Esophagus muscularis mucosa (tissue), 4 donors: ENCODE data around the gene KLHL25. TPM values are rescaled to one million over a fixed set of nuclear protein-coding genes. Genes with fewer than 3 reads are reported as not detected.

Experiments used
- DNase-seq: peaks from one replicate; pipeline ENCODE4 v3.0.0-alpha.2; 2017; ENCODE audit errors: extremely low spot score
- H3K27ac ChIP-seq, 4 donors: fragments of 200-600 bp; sonication (generic); replicated peaks in 1 of 4; 1 replicate in 3 of 4; 2 replicates in 1 of 4; pipeline ENCODE4 v1.5.1; 2016 to 2019; ENCODE audit warnings: mild to moderate bottlenecking in 1 of 4
- H3K27me3 ChIP-seq, 4 donors: fragments of 200-600 bp; sonication (generic); one replicate each; pipeline versions ENCODE4 v1.5.1 to v1.6.0; 2016 to 2019
- H3K36me3 ChIP-seq, 4 donors: fragments of 200-600 bp; sonication (generic); one replicate each; pipeline ENCODE4 v1.5.1; 2016 to 2019
- H3K4me1 ChIP-seq, 4 donors: fragments of 200-600 bp; sonication (generic); one replicate each; pipeline ENCODE4 v1.5.1; 2016 to 2019
- H3K4me3 ChIP-seq, 4 donors: fragments of 200-600 bp; sonication (generic); 1 replicate in 2 of 4; 2 replicates in 2 of 4; pipeline ENCODE4 v1.5.1; 2016 to 2019; ENCODE audit warnings: mild to moderate bottlenecking in 4 of 4, moderate library complexity in 1 of 4
- H3K9me3 ChIP-seq, 4 donors: fragments of 200-600 bp; sonication (generic); 1 replicate in 3 of 4; 2 replicates in 1 of 4; pipeline ENCODE4 v1.5.1; 2016 to 2019
- EP300 ChIP-seq: sonication (generic); formaldehyde crosslinking; IDR thresholded peaks from one replicate; pipeline ENCODE4 v1.6.1; 2017; ENCODE audit warnings: antibody characterized with exemption
- POLR2A ChIP-seq: fragments of 450-650 bp; IDR thresholded peaks from one replicate; pipeline ENCODE4 v1.6.1; 2017; ENCODE audit warnings: antibody characterized with exemption, moderate library complexity, mild to moderate bottlenecking, low read depth
- POLR2AphosphoS5 ChIP-seq, 2 donors: sonication (generic); formaldehyde crosslinking; IDR thresholded peaks; one replicate each; pipeline ENCODE4 v1.6.1; 2017; ENCODE audit warnings: antibody characterized with exemption in 2 of 2
- WGBS: methylation state at CpG from one replicate; pipeline ENCODE4 v1.1.5; 2018; 5-methylcytosine and 5-hydroxymethylcytosine counted together
- intact Hi-C: fragments of 100-400 bp; cut with DNase I; formaldehyde crosslinking; loops from one replicate; pipeline ENCODE4 v1.15.1; 2023
- total RNA-seq, 4 donors: library from RNA; depleted of rRNA; stranded (reverse); fragments of >200 nt; gene quantifications; one replicate each; pipeline versions ENCODE4 v1.1.0 to v1.2.1, GENCODE V29; 2016
- TF ChIP-seq, protein P1 (sequence below), 3 experiments: fragments of 200-600 bp in 2 of 3; fragments of 450-650 bp in 1 of 3; sonication (generic) in 2 of 3; IDR thresholded peaks; one replicate each; pipeline ENCODE4 v1.5.1; 2017 to 2019; ENCODE audit warnings: antibody characterized with exemption in 3 of 3, mild to moderate bottlenecking in 2 of 3, moderate library complexity in 1 of 3

The KLHL25 gene
- total RNA-seq, 4 donors from 2014 or later: 10.8 to 24.4 (median 12.0) TPM

DNA sequence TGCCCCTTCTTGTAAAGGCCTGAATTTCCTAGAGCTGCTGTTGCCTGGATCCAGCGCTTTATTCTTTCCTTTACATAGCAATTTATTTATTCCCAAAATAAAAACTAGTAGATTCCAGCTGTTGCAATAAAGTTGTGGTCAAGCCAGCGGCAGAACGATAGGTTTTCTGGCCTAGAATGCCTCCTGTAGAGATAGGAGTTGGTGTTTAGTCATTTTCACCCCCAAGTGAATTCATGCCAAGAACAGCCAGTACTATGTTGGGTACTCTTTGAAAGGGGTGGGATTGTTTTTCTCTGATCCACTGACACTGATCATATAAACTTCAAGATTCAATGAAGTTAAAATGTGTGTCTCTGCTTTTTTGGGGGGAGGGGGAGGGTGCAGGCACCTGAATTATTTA is 69.7 kb downstream of the KLHL25 start:
- Histone ChIP-seq H3K27me3 (no peaks in the 10 kb centered on the region), H3K4me3 (no peak overlapping the region), H3K9me3 (no peaks in the 10 kb centered on the region), H3K4me1 (peaks cover 30 to 80% (median 66%) of the 10 kb centered on the region in 4 donors), H3K27ac (peak overlapping the region; percentile 82 to 88 (median 86)), H3K36me3 (peaks cover 15 to 96% (median 67%) of the 10 kb centered on the region in 4 donors)
- 59% methylated on average over 3 of the region's 3 CpGs for WGBS
- intact Hi-C loops: loop anchor here (10.0 kb wide), 2 partner anchors 240 to 390 kb away; no protein-coding TSS in a partner anchor
- DNase-seq: no peak
- TF ChIP-seq POLR2AphosphoS5 (IDR thresholded peaks at IDR 0.05) (peak; percentile 20 to 49), EP300 (no peak)

DNA sequence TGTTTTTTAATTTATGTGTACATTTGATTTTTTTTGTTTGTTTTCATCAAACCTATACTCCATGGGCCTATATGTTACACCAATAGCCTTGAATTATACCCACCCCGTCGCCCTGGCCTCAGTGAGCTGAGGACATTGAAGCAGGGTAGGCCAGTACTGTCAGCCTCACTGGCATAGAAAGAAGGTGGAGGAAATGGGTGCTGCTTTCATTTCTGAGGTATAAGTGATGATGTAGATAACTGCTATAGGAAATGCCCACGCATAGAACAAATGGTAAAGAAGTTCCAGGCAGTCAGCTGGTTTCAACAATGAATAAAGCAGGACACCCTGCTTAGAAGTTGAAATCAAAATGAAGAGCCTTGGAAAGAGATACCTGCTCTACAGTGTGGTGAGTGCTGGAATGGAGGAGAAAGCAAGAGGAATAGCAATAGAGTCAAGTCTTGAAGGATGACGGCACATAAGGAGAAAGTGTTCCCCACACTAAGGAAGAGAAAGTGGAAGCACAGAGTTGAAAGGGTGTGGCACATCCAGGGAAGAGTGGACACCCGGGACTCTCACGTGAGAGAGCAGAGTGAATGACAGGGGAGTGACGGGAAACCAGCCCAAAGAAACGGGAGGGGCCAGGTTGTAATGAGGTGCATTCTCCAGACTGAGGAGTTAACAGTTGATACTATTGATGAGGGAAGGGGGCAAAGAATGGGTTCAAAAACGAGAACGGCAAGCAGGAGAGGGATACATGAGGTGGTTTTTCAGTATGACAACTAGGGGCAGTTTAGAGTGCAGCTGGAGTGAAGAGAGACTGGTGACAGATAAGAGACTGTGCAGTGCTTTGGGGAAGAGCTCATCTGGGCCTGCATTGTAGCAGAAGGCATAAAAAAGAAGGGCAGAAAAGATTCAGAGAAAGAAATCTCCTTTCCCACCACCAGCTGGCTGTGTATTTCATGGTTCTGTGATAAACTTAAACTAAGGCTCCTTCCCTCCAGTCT is 70.5 kb downstream of the KLHL25 start:
- 54% methylated on average over 10 of the region's 10 CpGs for whole genome bisulfite sequencing
- peak overlapping the region; percentile 82 to 88 (median 86) for H3K27ac ChIP-seq
- TF ChIP-seq POLR2A (no peak), EP300 (no peak), POLR2AphosphoS5 (IDR thresholded peaks at IDR 0.05) (no peak)
- no peak overlapping the region for H3K4me3 ChIP-seq
- intact Hi-C loops: loop anchor here (10.0 kb wide), 2 partner anchors 239 to 389 kb away; no protein-coding TSS in a partner anchor
- no peaks in the 10 kb centered on the region for H3K27me3 ChIP-seq
- H3K36me3 ChIP-seq: peaks cover 23 to 96% (median 67%) of the 10 kb centered on the region in 4 donors
- peaks cover 30 to 73% (median 59%) of the 10 kb centered on the region in 4 donors for H3K4me1 ChIP-seq
- H3K9me3 ChIP-seq: no peaks in the 10 kb centered on the region
- DNase-seq: no peak

DNA sequence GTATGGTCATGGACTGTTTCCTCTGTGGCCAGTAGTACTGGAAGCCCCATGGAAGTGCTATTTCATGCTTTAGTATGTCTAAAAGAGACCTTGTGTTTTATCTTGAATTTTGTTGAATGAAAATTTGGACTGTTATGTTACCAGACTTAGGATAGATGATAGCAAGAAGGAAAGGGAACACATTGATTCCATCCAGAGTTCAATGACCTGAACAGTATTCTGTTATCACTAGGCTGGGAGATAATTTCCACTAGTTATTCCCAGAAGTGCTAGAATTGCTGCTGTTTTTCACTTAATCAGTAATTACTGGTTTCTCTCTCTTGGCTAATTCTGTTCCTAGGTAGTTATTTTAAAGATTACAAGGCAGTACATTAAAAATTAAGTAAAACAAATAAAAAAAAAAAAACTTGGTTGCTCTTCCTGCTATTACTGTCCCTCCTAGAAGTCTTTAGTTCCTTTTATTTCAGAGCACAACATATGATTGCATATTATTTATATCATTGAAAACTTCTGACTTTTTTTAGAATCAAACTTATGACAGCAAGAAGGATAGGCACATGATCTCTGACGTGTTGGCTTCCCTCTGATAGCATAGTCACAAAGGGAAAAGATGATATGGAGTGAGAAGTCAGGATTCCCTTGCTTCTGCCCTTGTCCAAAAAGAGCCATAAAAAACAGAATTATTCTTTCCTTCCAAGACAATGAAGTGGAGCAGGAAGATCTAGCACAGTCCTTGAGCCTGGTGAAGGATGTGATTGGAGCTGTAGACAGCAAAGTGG is 72.2 kb downstream of the KLHL25 start:
- peaks cover 23 to 64% (median 49%) of the 10 kb centered on the region in 4 donors for H3K4me1 ChIP-seq
- WGBS: 48% methylated on average over 1 of the region's 1 CpG
- TF ChIP-seq POLR2A: no peak
- TF ChIP-seq EP300: no peak
- TF ChIP-seq, protein P1, sequence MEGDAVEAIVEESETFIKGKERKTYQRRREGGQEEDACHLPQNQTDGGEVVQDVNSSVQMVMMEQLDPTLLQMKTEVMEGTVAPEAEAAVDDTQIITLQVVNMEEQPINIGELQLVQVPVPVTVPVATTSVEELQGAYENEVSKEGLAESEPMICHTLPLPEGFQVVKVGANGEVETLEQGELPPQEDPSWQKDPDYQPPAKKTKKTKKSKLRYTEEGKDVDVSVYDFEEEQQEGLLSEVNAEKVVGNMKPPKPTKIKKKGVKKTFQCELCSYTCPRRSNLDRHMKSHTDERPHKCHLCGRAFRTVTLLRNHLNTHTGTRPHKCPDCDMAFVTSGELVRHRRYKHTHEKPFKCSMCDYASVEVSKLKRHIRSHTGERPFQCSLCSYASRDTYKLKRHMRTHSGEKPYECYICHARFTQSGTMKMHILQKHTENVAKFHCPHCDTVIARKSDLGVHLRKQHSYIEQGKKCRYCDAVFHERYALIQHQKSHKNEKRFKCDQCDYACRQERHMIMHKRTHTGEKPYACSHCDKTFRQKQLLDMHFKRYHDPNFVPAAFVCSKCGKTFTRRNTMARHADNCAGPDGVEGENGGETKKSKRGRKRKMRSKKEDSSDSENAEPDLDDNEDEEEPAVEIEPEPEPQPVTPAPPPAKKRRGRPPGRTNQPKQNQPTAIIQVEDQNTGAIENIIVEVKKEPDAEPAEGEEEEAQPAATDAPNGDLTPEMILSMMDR (IDR thresholded peaks at IDR 0.05): no peak
- TF ChIP-seq POLR2AphosphoS5 (IDR thresholded peaks at IDR 0.05): no peak
- DNase-seq: no peak
- H3K9me3 ChIP-seq: no peaks in the 10 kb centered on the region
- intact Hi-C loops: loop anchor here (10.0 kb wide), 2 partner anchors 238 to 388 kb away; no protein-coding TSS in a partner anchor
- H3K4me3 ChIP-seq: no peak overlapping the region
- H3K36me3 ChIP-seq: peaks cover 35 to 96% (median 73%) of the 10 kb centered on the region in 4 donors
- H3K27me3 ChIP-seq: no peaks in the 10 kb centered on the region
- H3K27ac ChIP-seq: peak overlapping the region; percentile 18 to 86 (median 58)

DNA sequence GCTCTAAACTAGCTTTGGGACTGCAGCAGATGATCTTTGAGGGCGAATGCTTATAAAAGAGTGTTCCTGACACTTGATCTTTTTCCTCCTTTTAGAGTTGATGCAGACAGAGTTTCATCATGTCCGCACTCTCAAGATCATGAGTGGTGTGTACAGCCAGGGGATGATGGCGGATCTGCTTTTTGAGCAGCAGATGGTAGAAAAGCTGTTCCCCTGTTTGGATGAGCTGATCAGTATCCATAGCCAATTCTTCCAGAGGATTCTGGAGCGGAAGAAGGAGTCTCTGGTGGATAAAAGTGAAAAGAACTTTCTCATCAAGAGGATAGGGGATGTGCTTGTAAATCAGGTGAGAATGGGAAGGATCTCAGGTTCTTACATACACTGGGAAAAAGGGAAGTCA is 75.7 kb downstream of the KLHL25 start:
- Histone ChIP-seq H3K27ac (peak overlapping the region in 3 of 4 donors; percentile 4 to 21 (median 10)), H3K4me3 (no peak overlapping the region), H3K4me1 (peaks cover 11 to 36% (median 17%) of the 10 kb centered on the region in 4 donors), H3K9me3 (no peaks in the 10 kb centered on the region), H3K27me3 (no peaks in the 10 kb centered on the region), H3K36me3 (peaks cover 35 to 100% (median 82%) of the 10 kb centered on the region in 4 donors)
- intact Hi-C loops: no loop called here
- TF ChIP-seq, protein P1 (IDR thresholded peaks at IDR 0.05): no peak
- no peak for TF ChIP-seq EP300
- TF ChIP-seq POLR2AphosphoS5 (IDR thresholded peaks at IDR 0.05): no peak
- no peak for TF ChIP-seq POLR2A
- 99% methylated on average over 4 of the region's 4 CpGs for WGBS
- DNase-seq: no peak

GRCh38 chr15:85718271-85718971 is 76.3 kb downstream of the KLHL25 start:
- TF ChIP-seq EP300: no peak
- TF ChIP-seq, protein P1 (IDR thresholded peaks at IDR 0.05): no peak
- TF ChIP-seq POLR2A: no peak
- TF ChIP-seq POLR2AphosphoS5 (IDR thresholded peaks at IDR 0.05): no peak
- H3K4me1 ChIP-seq: peaks cover 9 to 30% (median 14%) of the 10 kb centered on the region in 4 donors
- H3K9me3 ChIP-seq: no peaks in the 10 kb centered on the region
- peaks cover 34 to 100% (median 81%) of the 10 kb centered on the region in 4 donors for H3K36me3 ChIP-seq
- no peak overlapping the region for H3K4me3 ChIP-seq
- peak overlapping the region in 2 of 4 donors; percentile 4 to 13 for H3K27ac ChIP-seq
- intact Hi-C loops: no loop called here
- H3K27me3 ChIP-seq: no peaks in the 10 kb centered on the region
- no peak for DNase-seq
- WGBS: 92% methylated on average over 12 of the region's 12 CpGs
